GM23338 (cell line): ENCODE measurements around the gene FURIN. TPM values are rescaled to one million over a fixed set of nuclear protein-coding genes. Genes with fewer than 3 reads are reported as not detected.

Experiments used
- ATAC-seq: fragments of 200-7000 bp; cut with Tn5 transposase; 3 replicates; pipeline ENCODE4 v1.9.1; 2020
- DNase-seq: peaks from one replicate; pipeline ENCODE4 v3.0.0-alpha.2; 2015; ENCODE audit warnings: low spot score
- H2AFZ ChIP-seq: fragments of 200-600 bp; sonication (generic); 2 replicates; pipeline ENCODE4 v1.8.0; 2016; ENCODE audit warnings: antibody characterized with exemption, mild to moderate bottlenecking, moderate library complexity
- H3F3A ChIP-seq: fragments of 200-600 bp; sonication (generic); replicated peaks from 2 replicates; pipeline ENCODE4 v1.8.0; 2017; ENCODE audit warnings: antibody characterized with exemption, mixed run types, low read depth
- H3K27ac ChIP-seq: fragments of 200-600 bp; sonication (generic); 2 replicates; pipeline ENCODE4 v1.6.1; 2016; ENCODE audit warnings: low read depth
- H3K27me3 ChIP-seq: fragments of 200-600 bp; sonication (generic); 2 replicates; pipeline ENCODE4 v1.8.0; 2016; ENCODE audit warnings: mild to moderate bottlenecking, mixed run types, moderate library complexity; ENCODE audit not compliant: insufficient read depth
- H3K36me3 ChIP-seq: fragments of 200-600 bp; sonication (generic); 2 replicates; pipeline ENCODE4 v1.8.0; 2016; ENCODE audit warnings: mild to moderate bottlenecking; ENCODE audit not compliant: insufficient read depth
- H3K4me1 ChIP-seq: fragments of 200-600 bp; sonication (generic); 2 replicates; pipeline ENCODE4 v1.8.0; 2016; ENCODE audit warnings: mild to moderate bottlenecking, moderate library complexity; ENCODE audit not compliant: insufficient read depth
- H3K4me2 ChIP-seq: fragments of 200-600 bp; sonication (generic); 2 replicates; pipeline ENCODE4 v1.7.1; 2017; ENCODE audit warnings: mixed run types
- H3K4me3 ChIP-seq: fragments of 200-600 bp; sonication (generic); 2 replicates; pipeline ENCODE4 v1.6.1; 2016; ENCODE audit warnings: mixed run types
- H3K79me2 ChIP-seq: fragments of 200-600 bp; sonication (generic); replicated peaks from 2 replicates; pipeline ENCODE4 v1.8.0; 2017; ENCODE audit warnings: mild to moderate bottlenecking; ENCODE audit not compliant: insufficient read depth
- H3K9me2 ChIP-seq: fragments of 200-600 bp; sonication (generic); 2 replicates; pipeline ENCODE4 v1.8.0; 2017; ENCODE audit not compliant: insufficient read depth
- H4K20me1 ChIP-seq: fragments of 200-600 bp; sonication (generic); replicated peaks from 2 replicates; pipeline ENCODE4 v1.8.0; 2017; ENCODE audit warnings: mild to moderate bottlenecking; ENCODE audit not compliant: insufficient read depth
- H3K27ac Mint-ChIP-seq: 2 replicates; pipeline ENCODE4 v1.8.0; 2020; ENCODE audit warnings: inconsistent platforms, mild to moderate bottlenecking, moderate library complexity, mixed read lengths
- H3K27me3 Mint-ChIP-seq: 3 replicates; pipeline ENCODE4 v1.8.0; 2022; ENCODE audit warnings: low read depth, mild to moderate bottlenecking, moderate library complexity, mixed read lengths, inconsistent platforms; ENCODE audit not compliant: insufficient read depth, poor library complexity
- H3K36me3 Mint-ChIP-seq: 3 replicates; pipeline ENCODE4 v1.8.0; 2021; ENCODE audit warnings: low read depth, mild to moderate bottlenecking, inconsistent platforms, moderate library complexity, mixed read lengths
- H3K4me1 Mint-ChIP-seq: 3 replicates; pipeline ENCODE4 v1.8.0; 2020; ENCODE audit warnings: mild to moderate bottlenecking, inconsistent platforms, mixed read lengths
- H3K4me3 Mint-ChIP-seq: 3 replicates; pipeline ENCODE4 v1.8.0; 2021; ENCODE audit warnings: moderate library complexity, mild to moderate bottlenecking, inconsistent platforms, mixed read lengths
- H3K9me3 Mint-ChIP-seq: 3 replicates; pipeline ENCODE4 v1.8.0; 2020; ENCODE audit warnings: moderate library complexity, mild to moderate bottlenecking, inconsistent platforms, mixed read lengths
- CREB1 ChIP-seq: fragments of 250-450 bp; sonication (Bioruptor Pico); IDR thresholded peaks from 2 replicates; pipeline ENCODE4 v1.5.0; 2020; ENCODE audit warnings: low read depth, mild to moderate bottlenecking, moderate library complexity
- CTCF ChIP-seq, 2 experiments: fragments of 200-600 bp in 1 of 2; sonication (generic) in 1 of 2; conservative IDR thresholded peaks; 2 replicates each; pipeline versions ENCODE4 v1.5.1 to v1.6.1; 2016 to 2017; ENCODE audit warnings: antibody characterized with exemption in 2 of 2, low read depth in 2 of 2, mild to moderate bottlenecking in 2 of 2, moderate library complexity in 1 of 2
- ETS1 ChIP-seq: IDR thresholded peaks from 2 replicates; pipeline ENCODE4 v1.6.1; 2016; ENCODE audit warnings: antibody characterized with exemption
- EZH2 ChIP-seq: fragments of 200-600 bp; sonication (generic); IDR thresholded peaks from one replicate; pipeline ENCODE4 v1.8.0; 2017; ENCODE audit warnings: antibody characterized with exemption, mild to moderate bottlenecking, low read depth; ENCODE audit not compliant: unreplicated experiment
- EZH2phosphoT487 ChIP-seq: fragments of 200-600 bp; sonication (generic); IDR thresholded peaks from one replicate; pipeline ENCODE4 v1.8.1; 2018; ENCODE audit warnings: antibody characterized with exemption; ENCODE audit not compliant: unreplicated experiment
- JUNB ChIP-seq: IDR thresholded peaks from one replicate; pipeline ENCODE4 v1.6.1; 2016; ENCODE audit warnings: antibody characterized with exemption; ENCODE audit not compliant: unreplicated experiment
- NANOG ChIP-seq: IDR thresholded peaks from 2 replicates; pipeline ENCODE4 v1.6.1; 2016; ENCODE audit warnings: antibody characterized with exemption, borderline replicate concordance
- POLR2AphosphoS5 ChIP-seq: IDR thresholded peaks from 2 replicates; pipeline ENCODE4 v1.6.1; 2016; ENCODE audit warnings: antibody characterized with exemption, low read depth
- REST ChIP-seq: IDR thresholded peaks from one replicate; pipeline ENCODE4 v1.6.1; 2018; ENCODE audit warnings: antibody characterized with exemption; ENCODE audit not compliant: unreplicated experiment
- STAT1 ChIP-seq: IDR thresholded peaks from one replicate; pipeline ENCODE4 v1.6.1; 2016; ENCODE audit warnings: antibody characterized with exemption; ENCODE audit not compliant: unreplicated experiment
- ZNF114 ChIP-seq: fragments of 250-450 bp; sonication (Bioruptor Pico); IDR thresholded peaks from 2 replicates; pipeline ENCODE4 v1.5.0; 2020; ENCODE audit warnings: mild to moderate bottlenecking, moderate library complexity
- ZNF331 ChIP-seq: fragments of 250-450 bp; sonication (Bioruptor Pico); IDR thresholded peaks from 2 replicates; pipeline ENCODE4 v1.5.0; 2020; ENCODE audit warnings: low read depth, mild to moderate bottlenecking, moderate library complexity
- ZNF462 ChIP-seq: fragments of 250-450 bp; sonication (Bioruptor Pico); IDR thresholded peaks from 2 replicates; pipeline ENCODE4 v1.5.0; 2020; ENCODE audit warnings: mild to moderate bottlenecking, moderate library complexity
- polyA plus RNA-seq: library from polyadenylated mRNA; unstranded; fragments of >200 nt; fragmentation: Nextera tagmentation; extraction: Ambion mirVana; gene quantifications from 2 replicates; pipeline ENCODE4 v1.2.1, GENCODE V29; 2016
- total RNA-seq: library from RNA; depleted of rRNA; stranded (reverse); fragments of >200 nt; shearing (Covaris generic); gene quantifications from 2 replicates; pipeline ENCODE4 v1.2.3, GENCODE V29; 2014

The FURIN gene
- total and polyA plus RNA-seq, 2 experiments from 2014 or later, result 6.3 to 20.9 TPM

- no peak overlapping the region for H3K4me2 ChIP-seq
Measured at GRCh38 chr15:90892498-90893174, 24.2 kb downstream of the FURIN start.

More at GRCh38 chr15:90892498-90893174, 24.2 kb downstream of the FURIN start:
- Histone ChIP-seq H3K4me3 (no peak overlapping the region), H3K4me1 (no peaks in the 10 kb centered on the region), H3K79me2 (no peaks in the 10 kb centered on the region), H3K9me2 (no peaks in the 10 kb centered on the region), H3K27me3 (no peaks in the 10 kb centered on the region), H3K27ac (no peak overlapping the region), H4K20me1 (no peaks in the 10 kb centered on the region), H3K36me3 (no peaks in the 10 kb centered on the region), H3F3A (no peaks in the 10 kb centered on the region), H2AFZ (no peak overlapping the region)
- DNase-seq (no peak), ATAC-seq (no peak)
- peaks cover 5% of the 10 kb centered on the region; the same call in 1 of the 3 replicates for H3K4me1 Mint-ChIP-seq
- no peak overlapping the region for H3K4me3 Mint-ChIP-seq
- H3K9me3 Mint-ChIP-seq, result no peaks in the 10 kb centered on the region
- no peak overlapping the region for H3K27ac Mint-ChIP-seq
- TF ChIP-seq STAT1 (no peak), CTCF (conservative IDR thresholded peaks at IDR 0.05; ENCODE audit: low read depth in 2 of 2) (no peak), ZNF331 (CRISPR knock-in tag) (no peak), REST (no peak), JUNB (no peak), NANOG (no peak), EZH2 (no peak), EZH2phosphoT487 (no peak), ZNF114 (CRISPR knock-in tag) (no peak), POLR2AphosphoS5 (no peak), ETS1 (no peak), CREB1 (CRISPR knock-in tag) (no peak), ZNF462 (CRISPR knock-in tag) (no peak)
- peaks cover 16% of the 10 kb centered on the region for H3K27me3 Mint-ChIP-seq
- H3K36me3 Mint-ChIP-seq, result peaks cover 8% of the 10 kb centered on the region
